ENCODE data around the gene ATRIP.

ATRIP gene

GRCh38 chr3:48505968-48506504 lies 59.5 kb downstream of the ATRIP start:
- peak; percentile 87 for DNase-seq

DNA sequence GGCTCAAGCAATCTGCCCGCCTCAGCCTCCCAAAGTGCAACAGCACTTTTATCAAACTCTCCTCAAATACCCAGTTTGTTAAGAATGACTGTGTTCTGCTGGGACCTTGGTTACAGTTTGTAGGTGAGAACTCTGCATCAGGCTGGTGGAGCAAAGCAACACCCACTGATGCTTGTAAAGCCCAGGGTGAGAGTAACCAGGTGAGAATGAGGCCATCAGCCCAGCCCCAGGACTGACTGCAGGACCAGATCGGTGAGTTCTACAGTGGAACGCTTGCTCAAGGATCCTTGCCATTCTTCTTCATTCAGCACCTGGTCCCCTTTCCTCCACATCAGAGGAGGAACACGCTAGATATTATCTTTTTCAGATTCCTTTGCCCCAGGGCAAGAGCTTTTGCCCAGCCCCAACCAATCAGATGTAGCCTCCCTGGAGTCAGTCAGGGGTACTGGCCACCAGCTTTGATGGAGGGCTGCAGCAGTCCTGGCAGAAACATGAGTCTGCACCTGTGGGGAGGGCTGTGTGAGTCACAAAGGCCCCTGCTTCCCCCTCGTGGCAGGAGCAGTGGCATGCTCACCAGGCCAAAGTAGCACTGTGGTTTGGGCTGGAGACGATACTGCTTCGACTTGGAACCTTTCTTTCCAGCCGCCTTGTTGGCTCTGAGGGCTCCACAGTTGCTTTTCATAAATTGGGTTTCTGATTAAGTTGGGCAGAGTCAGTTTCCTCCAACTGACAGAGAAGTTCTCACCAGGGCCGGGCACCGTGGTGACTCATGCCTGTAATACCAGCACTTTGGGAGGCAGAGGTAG lies 60.9 kb downstream of the ATRIP start:
- DNase-seq = peak; percentile 91

DNA sequence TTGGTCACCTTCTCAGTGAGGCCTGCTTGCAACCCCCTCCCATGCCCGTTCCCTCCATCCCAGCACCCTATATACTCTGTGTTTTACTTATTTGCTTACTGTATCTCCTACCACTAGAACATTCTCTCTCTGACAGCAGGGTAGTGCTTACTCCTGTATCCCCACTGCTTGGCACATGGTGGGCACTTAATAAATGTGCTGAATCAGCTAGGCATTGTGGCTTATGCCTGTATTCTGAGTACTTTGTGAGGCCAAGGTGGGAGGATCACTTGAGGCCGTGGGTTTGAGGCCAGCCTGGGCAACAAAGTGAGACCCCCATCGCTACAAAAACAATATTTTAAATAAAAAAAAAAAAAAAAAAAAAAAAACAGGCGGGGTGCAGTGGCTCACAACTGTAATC lies 65.0 kb downstream of the ATRIP start:
- no peak for DNase-seq

- peak; percentile 15 for DNase-seq
These were observed 68.1 kb downstream of the ATRIP start for GRCh38 chr3:48514431-48515227.
